K562 (cell line): ENCODE data around the gene TMEM79. TPM values are rescaled to one million over a fixed set of nuclear protein-coding genes. Genes with fewer than 3 reads are reported as not detected.

ENCODE experiments used
- CHD4 ChIP-seq: fragments of 200-600 bp; sonication (generic); IDR thresholded peaks from 3 replicates; pipeline ENCODE4 v1.6.1; 2012; ENCODE audit warnings: low read depth, mild to moderate bottlenecking, mixed read lengths, low read length, inconsistent platforms; ENCODE audit not compliant: insufficient read depth, insufficient replicate concordance, poor library complexity, severe bottlenecking
- CREB3 ChIP-seq: fragments of 450-650 bp; conservative IDR thresholded peaks from 2 replicates; pipeline ENCODE4 v1.6.1; 2016; ENCODE audit warnings: missing genetic modification characterization, low read depth, mild to moderate bottlenecking, missing compliant biosample characterization, moderate library complexity
- EP400 ChIP-seq: fragments of 450-650 bp; IDR thresholded peaks from 2 replicates; pipeline ENCODE4 v1.6.1; 2017; ENCODE audit warnings: antibody characterized with exemption, mild to moderate bottlenecking, moderate library complexity
- FOS ChIP-seq: IDR thresholded peaks from 3 replicates; pipeline ENCODE4 v1.6.1; 2011; ENCODE audit not compliant: insufficient read length; ENCODE audit errors: extremely low read depth
- FOXJ2 ChIP-seq: fragments of 200-800 bp; sonication (Bioruptor generic); IDR thresholded peaks from 2 replicates; pipeline ENCODE4 v1.6.1; 2016; ENCODE audit warnings: missing genetic modification characterization, missing compliant biosample characterization
- FOXM1 ChIP-seq, 2 experiments: fragments of 450-650 bp in 1 of 2; sonication (generic) in 1 of 2; formaldehyde crosslinking in 1 of 2; IDR thresholded peaks; 2 replicates each; pipeline versions ENCODE4 v1.6.1 to v1.9.0; 2017 to 2022; ENCODE audit warnings: low read depth in 2 of 2, mild to moderate bottlenecking in 2 of 2, missing genetic modification reagents in 1 of 2, moderate library complexity in 1 of 2
- HMGN3 ChIP-seq: IDR thresholded peaks from 2 replicates; pipeline ENCODE4 v1.6.1; 2011; ENCODE audit warnings: borderline replicate concordance, low read depth, mild to moderate bottlenecking, mixed read lengths, low read length; ENCODE audit not compliant: insufficient read length; ENCODE audit errors: extremely low read depth
- HNRNPL ChIP-seq: fragments of 200-400 bp; formaldehyde crosslinking; IDR thresholded peaks from 2 replicates; pipeline ENCODE4 v1.6.1; 2017; ENCODE audit warnings: low read depth, mild to moderate bottlenecking, low read length
- IRF2 ChIP-seq: sonication (generic); formaldehyde crosslinking; IDR thresholded peaks from 2 replicates; pipeline ENCODE4 v1.8.1; 2022; ENCODE audit warnings: mild to moderate bottlenecking, missing genetic modification reagents
- JUN ChIP-seq, 2 experiments: sonication (generic) in 1 of 2; formaldehyde crosslinking in 1 of 2; IDR thresholded peaks; 2 replicates each; pipeline versions ENCODE4 v1.6.1 to v1.8.0; 2012 to 2022; ENCODE audit warnings: borderline replicate concordance in 2 of 2, mild to moderate bottlenecking in 2 of 2, improper control_type of control experiment in 1 of 2, low read depth in 1 of 2, low read length in 1 of 2, missing genetic modification reagents in 1 of 2
- KDM4B ChIP-seq, 2 experiments: fragments of 450-650 bp in 1 of 2; sonication (generic) in 1 of 2; IDR thresholded peaks; 2 replicates each; pipeline ENCODE4 v1.6.1; 2016 to 2017; ENCODE audit warnings: borderline replicate concordance in 2 of 2, antibody characterized with exemption in 1 of 2, low read depth in 1 of 2, mild to moderate bottlenecking in 1 of 2
- MAFF ChIP-seq: IDR thresholded peaks from 2 replicates; pipeline ENCODE4 v1.6.1; 2012; ENCODE audit warnings: low read length, improper control_type of control experiment
- SRF ChIP-seq, 2 experiments: fragments of 250-450, 450-650 bp in 1 of 2; sonication (Bioruptor Pico) in 1 of 2; sonication (generic) in 1 of 2; formaldehyde crosslinking; IDR thresholded peaks; 2 replicates each; pipeline versions ENCODE4 v1.5.0 to v1.5.1; 2020 to 2022; ENCODE audit warnings: mild to moderate bottlenecking in 1 of 2, missing genetic modification reagents in 1 of 2
- SRSF1 ChIP-seq: fragments of 200-400 bp; formaldehyde crosslinking; IDR thresholded peaks from 2 replicates; pipeline ENCODE4 v1.6.1; 2017; ENCODE audit warnings: mild to moderate bottlenecking, low read depth, low read length, moderate library complexity
- TEAD4 ChIP-seq, 2 experiments: sonication (generic) in 1 of 2; formaldehyde crosslinking in 1 of 2; IDR thresholded peaks; 2 replicates each; pipeline versions ENCODE4 v1.6.1 to v1.8.0; 2012 to 2022; ENCODE audit warnings: borderline replicate concordance in 1 of 2, inconsistent platforms in 1 of 2, low read length in 1 of 2, mild to moderate bottlenecking in 1 of 2, missing genetic modification reagents in 1 of 2
- TSC22D4 ChIP-seq: fragments of 450-650 bp; IDR thresholded peaks from 2 replicates; pipeline ENCODE4 v1.6.1; 2016; ENCODE audit warnings: missing genetic modification characterization, missing biosample characterization, control low read depth
- ZBTB17 ChIP-seq: fragments of 450-650 bp; formaldehyde crosslinking; IDR thresholded peaks from 2 replicates; pipeline ENCODE4 v1.4.0; 2020; ENCODE audit warnings: mild to moderate bottlenecking
- ZNF175 ChIP-seq: fragments of 200-800 bp; sonication (Bioruptor generic); IDR thresholded peaks from 2 replicates; pipeline ENCODE4 v1.6.1; 2016; ENCODE audit warnings: low read depth, mild to moderate bottlenecking, missing genetic modification characterization, missing compliant biosample characterization
- ZNF23 ChIP-seq: fragments of 250-450 bp; sonication (Bioruptor Pico); IDR thresholded peaks from 2 replicates; pipeline ENCODE4 v1.4.0; 2020; ENCODE audit warnings: mild to moderate bottlenecking
- ZNF408 ChIP-seq: fragments of 250-450 bp; sonication (Bioruptor Pico); IDR thresholded peaks from 2 replicates; pipeline ENCODE4 v1.4.0; 2020; ENCODE audit warnings: low read depth, mild to moderate bottlenecking, moderate library complexity
- ZNF695 ChIP-seq: fragments of 450-650 bp; formaldehyde crosslinking; IDR thresholded peaks from 2 replicates; pipeline ENCODE4 v1.4.0; 2020; ENCODE audit warnings: mild to moderate bottlenecking, moderate library complexity
- polyA plus RNA-seq, 8 experiments: library from polyadenylated mRNA; depleted of rRNA in 4 of 8; stranded (reverse) in 5 of 8; unstranded in 3 of 8; fragments of >200 nt; fragmentation: Nextera tagmentation in 2 of 8; fragmentation: Illumina TruSeq in 1 of 8; extraction: Ambion mirVana in 2 of 8; extraction: Trizol in 1 of 8; gene quantifications; 2 replicates each; pipeline versions ENCODE4 v1.2.1 to v1.2.3, GENCODE V29; 2011 to 2014; ENCODE audit warnings: inconsistent platforms in 1 of 8, missing spikeins in 1 of 8
- total RNA-seq, 7 experiments: library from RNA; depleted of rRNA in 6 of 7; stranded (reverse); fragments of >200 nt in 6 of 7; fragmentation: Illumina TruSeq in 2 of 7; extraction: Trizol in 2 of 7; gene quantifications; 2 replicates each; pipeline versions ENCODE4 v1.2.1 to v1.2.3, GENCODE V29; 2011 to 2021; ENCODE audit warnings: low replicate concordance in 1 of 7
- TF ChIP-seq, protein P1 (sequence below): fragments of 200-800 bp; sonication (Bioruptor generic); IDR thresholded peaks from 2 replicates; pipeline ENCODE4 v1.6.1; 2016; ENCODE audit warnings: missing genetic modification characterization, missing compliant biosample characterization

Gene TMEM79
- total and polyA plus RNA-seq, 9 of the 15 experiments (the other 6 are each of a cell fraction or from before 2014, with no cell fraction given): 0.69 to 6.8 (median 4.0) TPM

GRCh38 chr1:156281281-156281680 lies 2.8 kb upstream of the TMEM79 start (continued):
- TF ChIP-seq IRF2 (CRISPR knock-in tag) (no peak), CREB3 (no peak), SRSF1 (no peak), ZBTB17 (no peak), EP400 (no peak), CHD4 (no peak), FOXM1 (IDR thresholded peaks at IDR 0.05; ENCODE audit: low read depth) (no peak), FOXM1 (CRISPR knock-in tag; IDR thresholded peaks at IDR 0.05; ENCODE audit: low read depth) (no peak), KDM4B (IDR thresholded peaks at IDR 0.05; ENCODE audit: borderline replicate concordance in 2 of 2, low read depth in 1 of 2) (no peak), MAFF (no peak), ZNF408 (CRISPR knock-in tag) (no peak), FOS (no peak), ZNF23 (CRISPR knock-in tag) (no peak), ZNF175 (CRISPR knock-in tag) (no peak), TSC22D4 (tag) (no peak), ZNF695 (no peak), JUN (IDR thresholded peaks at IDR 0.05; ENCODE audit: borderline replicate concordance, low read depth, low read length) (peak; percentile 61; the same call in 1 of the 2 replicates), JUN (CRISPR knock-in tag; IDR thresholded peaks at IDR 0.05; ENCODE audit: borderline replicate concordance) (no peak), TEAD4 (IDR thresholded peaks at IDR 0.05; ENCODE audit: low read length) (no peak), TEAD4 (CRISPR knock-in tag; IDR thresholded peaks at IDR 0.05; ENCODE audit: borderline replicate concordance) (no peak), SRF (CRISPR knock-in tag; IDR thresholded peaks at IDR 0.05) (no peak), HNRNPL (no peak), HMGN3 (no peak), FOXJ2 (no peak)
- TF ChIP-seq, protein P1, sequence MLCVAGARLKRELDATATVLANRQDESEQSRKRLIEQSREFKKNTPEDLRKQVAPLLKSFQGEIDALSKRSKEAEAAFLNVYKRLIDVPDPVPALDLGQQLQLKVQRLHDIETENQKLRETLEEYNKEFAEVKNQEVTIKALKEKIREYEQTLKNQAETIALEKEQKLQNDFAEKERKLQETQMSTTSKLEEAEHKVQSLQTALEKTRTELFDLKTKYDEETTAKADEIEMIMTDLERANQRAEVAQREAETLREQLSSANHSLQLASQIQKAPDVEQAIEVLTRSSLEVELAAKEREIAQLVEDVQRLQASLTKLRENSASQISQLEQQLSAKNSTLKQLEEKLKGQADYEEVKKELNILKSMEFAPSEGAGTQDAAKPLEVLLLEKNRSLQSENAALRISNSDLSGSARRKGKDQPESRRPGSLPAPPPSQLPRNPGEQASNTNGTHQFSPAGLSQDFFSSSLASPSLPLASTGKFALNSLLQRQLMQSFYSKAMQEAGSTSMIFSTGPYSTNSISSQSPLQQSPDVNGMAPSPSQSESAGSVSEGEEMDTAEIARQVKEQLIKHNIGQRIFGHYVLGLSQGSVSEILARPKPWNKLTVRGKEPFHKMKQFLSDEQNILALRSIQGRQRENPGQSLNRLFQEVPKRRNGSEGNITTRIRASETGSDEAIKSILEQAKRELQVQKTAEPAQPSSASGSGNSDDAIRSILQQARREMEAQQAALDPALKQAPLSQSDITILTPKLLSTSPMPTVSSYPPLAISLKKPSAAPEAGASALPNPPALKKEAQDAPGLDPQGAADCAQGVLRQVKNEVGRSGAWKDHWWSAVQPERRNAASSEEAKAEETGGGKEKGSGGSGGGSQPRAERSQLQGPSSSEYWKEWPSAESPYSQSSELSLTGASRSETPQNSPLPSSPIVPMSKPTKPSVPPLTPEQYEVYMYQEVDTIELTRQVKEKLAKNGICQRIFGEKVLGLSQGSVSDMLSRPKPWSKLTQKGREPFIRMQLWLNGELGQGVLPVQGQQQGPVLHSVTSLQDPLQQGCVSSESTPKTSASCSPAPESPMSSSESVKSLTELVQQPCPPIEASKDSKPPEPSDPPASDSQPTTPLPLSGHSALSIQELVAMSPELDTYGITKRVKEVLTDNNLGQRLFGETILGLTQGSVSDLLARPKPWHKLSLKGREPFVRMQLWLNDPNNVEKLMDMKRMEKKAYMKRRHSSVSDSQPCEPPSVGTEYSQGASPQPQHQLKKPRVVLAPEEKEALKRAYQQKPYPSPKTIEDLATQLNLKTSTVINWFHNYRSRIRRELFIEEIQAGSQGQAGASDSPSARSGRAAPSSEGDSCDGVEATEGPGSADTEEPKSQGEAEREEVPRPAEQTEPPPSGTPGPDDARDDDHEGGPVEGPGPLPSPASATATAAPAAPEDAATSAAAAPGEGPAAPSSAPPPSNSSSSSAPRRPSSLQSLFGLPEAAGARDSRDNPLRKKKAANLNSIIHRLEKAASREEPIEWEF: no peak
